ENCODE results near the gene GMDS. TPM values are rescaled to one million over a fixed set of nuclear protein-coding genes. Genes with fewer than 3 reads are reported as not detected.

The GMDS gene
- total and polyA plus RNA-seq, 2 donors: 19.9 to 28.4 TPM

GRCh38 chr6:2117447-2117846 lies 128.0 kb downstream of the GMDS start:
- Histone ChIP-seq H3K9me3 (ENCODE audit: control insufficient read depth in 2 of 2, insufficient read depth in 1 of 2, low read length in 1 of 2) (no peaks in the 10 kb centered on the region), H3K4me3 (ENCODE audit: low read length in 2 of 2) (no peak overlapping the region), H3K4me1 (ENCODE audit: control insufficient read depth in 2 of 2, insufficient read depth in 2 of 2, low read length in 2 of 2) (no peaks in the 10 kb centered on the region), H3K27me3 (ENCODE audit: control insufficient read depth in 2 of 2, insufficient read depth in 1 of 2, low read length in 1 of 2) (no peaks in the 10 kb centered on the region), H3K27ac (ENCODE audit: low read depth in 1 of 2, low read length in 1 of 2) (no peak overlapping the region), H3K36me3 (ENCODE audit: control insufficient read depth in 2 of 2, insufficient read depth in 2 of 2, low read length in 1 of 2) (no peaks in the 10 kb centered on the region)
- 98% methylated on average over 7 of the region's 7 CpGs for WGBS
- DNase-seq (ENCODE audit: low read depth in 6 of 9, low spot score in 9 of 9): no peak

- Histone ChIP-seq H3K9me3 (ENCODE audit: control insufficient read depth in 2 of 2, insufficient read depth in 1 of 2, low read length in 1 of 2) (no peaks in the 10 kb centered on the region), H3K27me3 (ENCODE audit: control insufficient read depth in 2 of 2, insufficient read depth in 1 of 2, low read length in 1 of 2) (no peaks in the 10 kb centered on the region), H3K4me3 (ENCODE audit: low read length in 2 of 2) (no peak overlapping the region), H3K36me3 (ENCODE audit: control insufficient read depth in 2 of 2, insufficient read depth in 2 of 2, low read length in 1 of 2) (no peaks in the 10 kb centered on the region), H3K27ac (ENCODE audit: low read depth in 1 of 2, low read length in 1 of 2) (no peak overlapping the region), H3K4me1 (ENCODE audit: control insufficient read depth in 2 of 2, insufficient read depth in 2 of 2, low read length in 2 of 2) (no peaks in the 10 kb centered on the region)
- 97% methylated on average over 2 of the region's 2 CpGs for WGBS
- DNase-seq (ENCODE audit: low read depth in 6 of 9, low spot score in 9 of 9): no peak
Observed at GRCh38 chr6:2116496-2116895, 128.9 kb downstream of the GMDS start.

- Histone ChIP-seq H3K36me3 (ENCODE audit: control insufficient read depth in 2 of 2, insufficient read depth in 2 of 2, low read length in 1 of 2) (no peaks in the 10 kb centered on the region), H3K4me1 (ENCODE audit: control insufficient read depth in 2 of 2, insufficient read depth in 2 of 2, low read length in 2 of 2) (no peaks in the 10 kb centered on the region), H3K27me3 (ENCODE audit: control insufficient read depth in 2 of 2, insufficient read depth in 1 of 2, low read length in 1 of 2) (no peaks in the 10 kb centered on the region), H3K9me3 (ENCODE audit: control insufficient read depth in 2 of 2, insufficient read depth in 1 of 2, low read length in 1 of 2) (no peaks in the 10 kb centered on the region), H3K27ac (ENCODE audit: low read depth in 1 of 2, low read length in 1 of 2) (no peak overlapping the region), H3K4me3 (ENCODE audit: low read length in 2 of 2) (no peak overlapping the region)
- DNase-seq (ENCODE audit: low read depth in 6 of 9, low spot score in 9 of 9): no peak
- 99% methylated on average over 1 of the region's 1 CpG for WGBS
Observed at GRCh38 chr6:2114100-2114499, 131.3 kb downstream of the GMDS start.

GRCh38 chr6:2111162-2111677 lies 134.2 kb downstream of the GMDS start:
- no peaks in the 10 kb centered on the region for H3K36me3 ChIP-seq (ENCODE audit: control insufficient read depth in 2 of 2, insufficient read depth in 2 of 2, low read length in 1 of 2)
- no peak overlapping the region for H3K27ac ChIP-seq (ENCODE audit: low read depth in 1 of 2, low read length in 1 of 2)
- H3K27me3 ChIP-seq (ENCODE audit: control insufficient read depth in 2 of 2, insufficient read depth in 1 of 2, low read length in 1 of 2): no peaks in the 10 kb centered on the region
- no peaks in the 10 kb centered on the region for H3K9me3 ChIP-seq (ENCODE audit: control insufficient read depth in 2 of 2, insufficient read depth in 1 of 2, low read length in 1 of 2)
- no peaks in the 10 kb centered on the region for H3K4me1 ChIP-seq (ENCODE audit: control insufficient read depth in 2 of 2, insufficient read depth in 2 of 2, low read length in 2 of 2)
- H3K4me3 ChIP-seq (ENCODE audit: low read length in 2 of 2): no peak overlapping the region
- no peak for DNase-seq (ENCODE audit: low read depth in 6 of 9, low spot score in 9 of 9)
- 96% methylated on average over 5 of the region's 5 CpGs for WGBS

- Histone ChIP-seq H3K4me1 (ENCODE audit: control insufficient read depth in 2 of 2, insufficient read depth in 2 of 2, low read length in 2 of 2) (no peaks in the 10 kb centered on the region), H3K27ac (ENCODE audit: low read depth in 1 of 2, low read length in 1 of 2) (peak overlapping the region in 1 of 2 donors; percentile 5), H3K9me3 (ENCODE audit: control insufficient read depth in 2 of 2, insufficient read depth in 1 of 2, low read length in 1 of 2) (no peaks in the 10 kb centered on the region), H3K36me3 (ENCODE audit: control insufficient read depth in 2 of 2, insufficient read depth in 2 of 2, low read length in 1 of 2) (no peaks in the 10 kb centered on the region), H3K4me3 (ENCODE audit: low read length in 2 of 2) (no peak overlapping the region), H3K27me3 (ENCODE audit: control insufficient read depth in 2 of 2, insufficient read depth in 1 of 2, low read length in 1 of 2) (no peaks in the 10 kb centered on the region)
- 85% methylated on average over 4 of the region's 4 CpGs for WGBS
- no peak for DNase-seq (ENCODE audit: low read depth in 6 of 9, low spot score in 9 of 9)
Observed at GRCh38 chr6:2110504-2110903, 134.9 kb downstream of the GMDS start.

- Histone ChIP-seq H3K36me3 (ENCODE audit: control insufficient read depth in 2 of 2, insufficient read depth in 2 of 2, low read length in 1 of 2) (no peaks in the 10 kb centered on the region), H3K4me1 (ENCODE audit: control insufficient read depth in 2 of 2, insufficient read depth in 2 of 2, low read length in 2 of 2) (no peaks in the 10 kb centered on the region), H3K4me3 (ENCODE audit: low read length in 2 of 2) (no peak overlapping the region), H3K27me3 (ENCODE audit: control insufficient read depth in 2 of 2, insufficient read depth in 1 of 2, low read length in 1 of 2) (no peaks in the 10 kb centered on the region), H3K27ac (ENCODE audit: low read depth in 1 of 2, low read length in 1 of 2) (no peak overlapping the region), H3K9me3 (ENCODE audit: control insufficient read depth in 2 of 2, insufficient read depth in 1 of 2, low read length in 1 of 2) (no peaks in the 10 kb centered on the region)
- WGBS: 97% methylated on average over 5 of the region's 5 CpGs
- no peak for DNase-seq (ENCODE audit: low read depth in 6 of 9, low spot score in 9 of 9)
Observed at GRCh38 chr6:2109796-2110195, 135.6 kb downstream of the GMDS start.

GRCh38 chr6:2108700-2109306 lies 136.6 kb downstream of the GMDS start:
- 97% methylated on average over 9 of the region's 9 CpGs for WGBS
- Histone ChIP-seq H3K9me3 (ENCODE audit: control insufficient read depth in 2 of 2, insufficient read depth in 1 of 2, low read length in 1 of 2) (no peaks in the 10 kb centered on the region), H3K27me3 (ENCODE audit: control insufficient read depth in 2 of 2, insufficient read depth in 1 of 2, low read length in 1 of 2) (no peaks in the 10 kb centered on the region), H3K36me3 (ENCODE audit: control insufficient read depth in 2 of 2, insufficient read depth in 2 of 2, low read length in 1 of 2) (no peaks in the 10 kb centered on the region), H3K4me1 (ENCODE audit: control insufficient read depth in 2 of 2, insufficient read depth in 2 of 2, low read length in 2 of 2) (peaks cover 3 to 4% of the 10 kb centered on the region in 2 donors), H3K27ac (ENCODE audit: low read depth in 1 of 2, low read length in 1 of 2) (no peak overlapping the region), H3K4me3 (ENCODE audit: low read length in 2 of 2) (no peak overlapping the region)
- DNase-seq (ENCODE audit: low read depth in 6 of 9, low spot score in 9 of 9): no peak

GRCh38 chr6:2104524-2104880 lies 140.9 kb downstream of the GMDS start:
- Histone ChIP-seq H3K36me3 (ENCODE audit: control insufficient read depth in 2 of 2, insufficient read depth in 2 of 2, low read length in 1 of 2) (no peaks in the 10 kb centered on the region), H3K4me1 (ENCODE audit: control insufficient read depth in 2 of 2, insufficient read depth in 2 of 2, low read length in 2 of 2) (peaks cover 3 to 4% of the 10 kb centered on the region in 2 donors), H3K9me3 (ENCODE audit: control insufficient read depth in 2 of 2, insufficient read depth in 1 of 2, low read length in 1 of 2) (no peaks in the 10 kb centered on the region), H3K4me3 (ENCODE audit: low read length in 2 of 2) (no peak overlapping the region), H3K27ac (ENCODE audit: low read depth in 1 of 2, low read length in 1 of 2) (no peak overlapping the region), H3K27me3 (ENCODE audit: control insufficient read depth in 2 of 2, insufficient read depth in 1 of 2, low read length in 1 of 2) (no peaks in the 10 kb centered on the region)
- DNase-seq (ENCODE audit: low read depth in 6 of 9, low spot score in 9 of 9): no peak
- WGBS: 17% methylated on average over 1 of the region's 1 CpG

- WGBS: 78% methylated on average over 6 of the region's 6 CpGs
- peak in 7 of 9 donors; percentile 42 to 83 (median 61) for DNase-seq (ENCODE audit: low read depth in 6 of 9, low spot score in 9 of 9)
Observed at GRCh38 chr6:2103765-2104523, 141.5 kb downstream of the GMDS start.

More at GRCh38 chr6:2103765-2104523, 141.5 kb downstream of the GMDS start:
- peak overlapping the region in 1 of 2 donors; percentile 21 for H3K27ac ChIP-seq (ENCODE audit: low read depth in 1 of 2, low read length in 1 of 2)
- H3K4me3 ChIP-seq (ENCODE audit: low read length in 2 of 2): no peak overlapping the region
- H3K4me1 ChIP-seq (ENCODE audit: control insufficient read depth in 2 of 2, insufficient read depth in 2 of 2, low read length in 2 of 2): peaks cover 3 to 4% of the 10 kb centered on the region in 2 donors
- H3K27me3 ChIP-seq (ENCODE audit: control insufficient read depth in 2 of 2, insufficient read depth in 1 of 2, low read length in 1 of 2): no peaks in the 10 kb centered on the region
- H3K9me3 ChIP-seq (ENCODE audit: control insufficient read depth in 2 of 2, insufficient read depth in 1 of 2, low read length in 1 of 2): no peaks in the 10 kb centered on the region
- no peaks in the 10 kb centered on the region for H3K36me3 ChIP-seq (ENCODE audit: control insufficient read depth in 2 of 2, insufficient read depth in 2 of 2, low read length in 1 of 2)
